ENCODE measurements around the gene TSPAN16.

Gene TSPAN16

DNA sequence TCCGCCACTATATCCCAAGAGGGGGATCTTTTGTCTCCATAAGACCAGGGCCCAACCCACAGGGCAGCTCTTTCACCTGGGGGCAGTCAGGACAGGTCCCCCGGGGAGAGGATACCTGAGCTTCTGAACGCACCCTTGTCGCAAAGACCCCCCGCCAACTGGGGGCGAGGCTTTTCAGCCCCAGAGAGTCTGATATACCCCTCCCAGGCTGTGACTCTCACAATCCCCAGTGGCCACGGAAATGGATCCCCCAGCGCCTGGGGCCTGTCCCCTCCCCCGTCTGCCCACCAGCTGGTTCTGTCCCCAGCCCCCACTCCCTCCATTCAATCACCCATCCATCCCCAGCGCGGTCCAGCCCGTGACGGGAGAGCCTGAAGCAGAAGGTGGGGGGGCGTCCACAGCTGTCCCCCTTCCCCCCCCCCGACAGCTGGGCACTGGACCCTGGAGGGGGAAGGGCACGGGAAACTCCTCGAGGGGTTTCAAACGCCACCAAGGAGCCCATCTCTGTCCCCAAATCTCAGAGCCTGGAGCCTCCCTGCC is 34.5 kb upstream of the TSPAN16 start:
- Histone ChIP-seq H3K9ac (ENCODE audit: low read depth, low read length) (no peak overlapping the region), H3K27me3 (ENCODE audit: insufficient read depth, low read length, poor library complexity) (peaks cover 7% of the 10 kb centered on the region), H3K4me2 (ENCODE audit: insufficient read depth, low read length) (no peak overlapping the region), H3K79me2 (ENCODE audit: insufficient read depth, low read length) (no peaks in the 10 kb centered on the region), H3K27ac (ENCODE audit: low read length) (no peak overlapping the region), H3K36me3 (ENCODE audit: insufficient read depth, low read length) (no peaks in the 10 kb centered on the region), H4K20me1 (ENCODE audit: insufficient read depth, low read length) (no peaks in the 10 kb centered on the region), H3K4me3 (ENCODE audit: low read depth in 1 of 2, low read length in 2 of 2) (no peak overlapping the region), H3K9me3 (ENCODE audit: insufficient read depth, low read length, severe bottlenecking) (no peaks in the 10 kb centered on the region), H2AFZ (ENCODE audit: low read depth, low read length) (no peak overlapping the region), H3K4me1 (ENCODE audit: insufficient read depth, low read length) (no peaks in the 10 kb centered on the region)
- TF ChIP-seq EZH2 (IDR thresholded peaks at IDR 0.05; ENCODE audit: borderline replicate concordance, low read depth, low read length, severe bottlenecking) (no peak), CTCF (IDR thresholded peaks at IDR 0.05; ENCODE audit: borderline replicate concordance, extremely low read depth, low read length, poor library complexity, severe bottlenecking) (no peak)
- DNase-seq (no peak), ATAC-seq (ENCODE audit: insufficient read depth, low read depth) (no peak)

GRCh38 chr19:11261971-11262839 is 33.8 kb upstream of the TSPAN16 start, which contains the start of gene DOCK6:
TSS of gene DOCK6 (minus strand) at chr19:11262524. CDS start at chr19:11262440, 84 bp downstream.
- no peaks in the 10 kb centered on the region for H3K79me2 ChIP-seq (ENCODE audit: insufficient read depth, low read length)
- no peak within 1 kb of the TSS for H2AFZ ChIP-seq (ENCODE audit: low read depth, low read length)
- peaks cover 7% of the 10 kb centered on the region for H3K27me3 ChIP-seq (ENCODE audit: insufficient read depth, low read length, poor library complexity)
- no peaks in the 10 kb centered on the region for H3K36me3 ChIP-seq (ENCODE audit: insufficient read depth, low read length)
- H3K4me1 ChIP-seq (ENCODE audit: insufficient read depth, low read length) = no peaks in the 10 kb centered on the region
- no peaks in the 10 kb centered on the region for H4K20me1 ChIP-seq (ENCODE audit: insufficient read depth, low read length)
- no peak within 1 kb of the TSS for H3K27ac ChIP-seq (ENCODE audit: low read length)
- H3K4me3 ChIP-seq (ENCODE audit: low read depth in 1 of 2, low read length in 2 of 2) = no peak within 1 kb of the TSS
- DNase-seq = no peak
- TF ChIP-seq CTCF (IDR thresholded peaks at IDR 0.05; ENCODE audit: borderline replicate concordance, extremely low read depth, low read length, poor library complexity, severe bottlenecking) (no peak), EZH2 (IDR thresholded peaks at IDR 0.05; ENCODE audit: borderline replicate concordance, low read depth, low read length, severe bottlenecking) (no peak)
- no peaks in the 10 kb centered on the region for H3K9me3 ChIP-seq (ENCODE audit: insufficient read depth, low read length, severe bottlenecking)
- no peak for ATAC-seq (ENCODE audit: insufficient read depth, low read depth)
- H3K9ac ChIP-seq (ENCODE audit: low read depth, low read length) = no peak within 1 kb of the TSS
- no peak within 1 kb of the TSS for H3K4me2 ChIP-seq (ENCODE audit: insufficient read depth, low read length)

- Histone ChIP-seq H3K27me3 (ENCODE audit: insufficient read depth, low read length, poor library complexity) (peaks cover 13% of the 10 kb centered on the region), H2AFZ (ENCODE audit: low read depth, low read length) (no peak overlapping the region), H3K4me1 (ENCODE audit: insufficient read depth, low read length) (no peaks in the 10 kb centered on the region), H4K20me1 (ENCODE audit: insufficient read depth, low read length) (peaks cover 7% of the 10 kb centered on the region; the same call in 1 of the 2 replicates), H3K9ac (ENCODE audit: low read depth, low read length) (no peak overlapping the region), H3K27ac (ENCODE audit: low read length) (no peak overlapping the region), H3K4me2 (ENCODE audit: insufficient read depth, low read length) (no peak overlapping the region), H3K9me3 (ENCODE audit: insufficient read depth, low read length, severe bottlenecking) (no peaks in the 10 kb centered on the region), H3K4me3 (ENCODE audit: low read depth in 1 of 2, low read length in 2 of 2) (no peak overlapping the region), H3K79me2 (ENCODE audit: insufficient read depth, low read length) (no peaks in the 10 kb centered on the region), H3K36me3 (ENCODE audit: insufficient read depth, low read length) (no peaks in the 10 kb centered on the region)
- ATAC-seq (ENCODE audit: insufficient read depth, low read depth) = no peak
- TF ChIP-seq EZH2 (IDR thresholded peaks at IDR 0.05; ENCODE audit: borderline replicate concordance, low read depth, low read length, severe bottlenecking) (no peak), CTCF (IDR thresholded peaks at IDR 0.05; ENCODE audit: borderline replicate concordance, extremely low read depth, low read length, poor library complexity, severe bottlenecking) (no peak)
- DNase-seq = no peak
Measured at GRCh38 chr19:11263726-11264125, 32.2 kb upstream of the TSPAN16 start.

Measured in DND-41 (cell line).